ENCODE measurements around the gene TTC6. TPM values are rescaled to one million over a fixed set of nuclear protein-coding genes. Genes with fewer than 3 reads are reported as not detected.
"Not testable (repeated sequence)": the region's sequence is repeated elsewhere in the genome, so short reads cannot be mapped to it uniquely, and the experiment has no call there.

TTC6 gene, protein sequence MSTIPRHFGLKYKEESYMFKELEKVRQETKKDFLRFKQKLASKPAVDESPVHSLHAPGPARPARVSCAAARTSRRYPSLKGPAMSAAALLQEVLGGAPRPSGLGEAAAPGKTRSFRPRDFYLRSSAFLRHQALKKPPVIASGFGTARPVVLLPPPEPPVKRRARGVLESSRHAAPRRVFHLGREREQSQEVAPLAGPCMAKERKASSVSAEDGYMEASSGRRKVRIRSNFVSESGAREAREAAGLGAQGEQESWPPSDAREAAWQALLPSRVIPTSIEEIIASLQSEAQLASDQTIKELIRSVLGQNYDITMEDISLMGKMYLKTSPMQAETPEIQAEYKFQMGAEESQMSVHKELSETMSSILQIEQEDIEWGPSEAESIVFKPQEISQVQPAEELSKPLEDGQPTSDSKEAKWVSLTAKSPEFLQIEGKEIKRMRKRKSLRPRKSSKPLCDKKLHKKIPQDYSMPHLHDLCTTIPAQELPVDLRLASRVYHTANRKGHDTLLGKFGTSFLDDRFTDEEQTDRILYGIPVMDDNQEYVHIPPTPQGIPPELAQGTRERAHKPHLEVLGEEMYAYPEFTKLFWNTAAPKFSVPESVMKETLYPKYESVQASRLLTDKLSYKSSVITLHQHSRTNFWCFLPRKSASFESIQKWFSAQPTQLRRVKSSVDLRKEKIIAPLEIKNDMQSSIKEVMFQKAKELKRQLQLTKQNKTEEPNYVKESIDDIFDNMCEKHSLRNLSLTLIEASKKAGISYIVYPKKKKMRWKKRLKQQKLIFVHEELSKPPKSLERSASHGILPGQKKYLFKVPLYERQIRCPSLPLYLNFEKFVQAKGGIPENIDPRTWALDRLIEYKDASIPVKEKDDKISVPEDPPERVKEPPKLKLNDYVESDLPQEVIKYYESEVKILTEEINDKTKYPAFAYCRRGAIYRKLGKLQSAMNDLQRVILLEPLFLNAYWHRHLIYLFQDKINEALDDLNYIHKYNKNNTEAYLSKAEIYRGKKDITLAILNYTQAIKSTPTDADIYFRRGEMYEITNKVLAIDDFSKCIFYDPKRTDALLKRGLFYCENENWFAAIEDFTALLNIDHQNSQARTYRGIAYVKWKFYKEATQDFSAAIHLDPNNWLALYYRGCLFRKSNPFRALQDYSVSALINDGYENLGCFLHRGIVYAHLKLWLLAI (N-terminal part only)
- polyA plus RNA-seq (ENCODE audit: insufficient read length in 4 of 4) = under 1 TPM; 0.14 to 0.98 (median 0.53) TPM

DNA sequence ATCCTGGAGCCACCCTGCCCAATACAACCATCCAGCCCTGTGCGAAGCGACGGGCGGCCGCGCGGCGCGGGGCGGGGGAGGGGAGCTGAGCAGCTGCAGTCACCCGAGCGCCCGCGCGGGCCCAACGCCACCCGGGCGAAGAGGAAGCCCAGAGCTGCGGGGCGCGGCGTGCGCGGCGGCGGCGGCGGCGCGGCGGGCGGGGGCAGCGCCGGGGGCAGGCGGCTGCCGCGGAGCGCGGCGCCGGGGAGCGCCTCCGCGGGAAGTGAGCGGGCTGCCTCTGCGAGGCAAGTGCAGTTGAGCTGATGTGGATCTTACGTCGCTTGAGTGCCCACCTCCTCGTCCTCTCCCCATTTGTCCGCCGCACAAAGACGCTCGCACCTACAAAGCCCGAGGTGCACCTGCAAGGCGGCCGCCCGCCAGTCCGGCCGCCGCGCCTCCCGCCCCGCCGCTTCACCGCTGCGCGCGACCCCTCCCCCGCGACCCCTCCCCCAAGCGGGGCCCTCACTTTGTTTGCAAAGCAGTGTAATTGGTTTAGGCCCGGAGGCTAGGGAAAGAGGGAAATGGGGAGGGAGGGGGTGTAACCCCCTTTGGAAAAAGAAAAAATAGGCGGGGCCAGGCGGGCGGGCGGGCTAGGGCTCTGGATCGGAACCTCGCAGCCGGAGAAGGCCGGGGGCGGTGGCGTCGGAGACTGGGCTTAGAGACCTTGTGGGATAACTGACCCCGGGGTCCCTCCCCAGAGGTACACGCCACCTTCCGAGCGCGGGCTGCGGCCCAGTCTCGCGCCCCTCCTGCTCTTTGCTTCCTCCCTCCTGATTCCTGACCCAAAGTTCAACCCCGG, at the start of gene TTC6, which contains the start of gene FOXA1:
TSS of gene TTC6 (plus strand) at position 659 of the 838 bp plus-strand sequence. CDS start 26,436 bp downstream, outside the sequence.
TSS of gene FOXA1 (minus strand) at position 279 of the 838 bp plus-strand sequence. CDS start at position 2, 277 bp downstream.
- no peak for DNase-seq (ENCODE audit: low read depth in 4 of 4, low spot score in 3 of 4)

DNA sequence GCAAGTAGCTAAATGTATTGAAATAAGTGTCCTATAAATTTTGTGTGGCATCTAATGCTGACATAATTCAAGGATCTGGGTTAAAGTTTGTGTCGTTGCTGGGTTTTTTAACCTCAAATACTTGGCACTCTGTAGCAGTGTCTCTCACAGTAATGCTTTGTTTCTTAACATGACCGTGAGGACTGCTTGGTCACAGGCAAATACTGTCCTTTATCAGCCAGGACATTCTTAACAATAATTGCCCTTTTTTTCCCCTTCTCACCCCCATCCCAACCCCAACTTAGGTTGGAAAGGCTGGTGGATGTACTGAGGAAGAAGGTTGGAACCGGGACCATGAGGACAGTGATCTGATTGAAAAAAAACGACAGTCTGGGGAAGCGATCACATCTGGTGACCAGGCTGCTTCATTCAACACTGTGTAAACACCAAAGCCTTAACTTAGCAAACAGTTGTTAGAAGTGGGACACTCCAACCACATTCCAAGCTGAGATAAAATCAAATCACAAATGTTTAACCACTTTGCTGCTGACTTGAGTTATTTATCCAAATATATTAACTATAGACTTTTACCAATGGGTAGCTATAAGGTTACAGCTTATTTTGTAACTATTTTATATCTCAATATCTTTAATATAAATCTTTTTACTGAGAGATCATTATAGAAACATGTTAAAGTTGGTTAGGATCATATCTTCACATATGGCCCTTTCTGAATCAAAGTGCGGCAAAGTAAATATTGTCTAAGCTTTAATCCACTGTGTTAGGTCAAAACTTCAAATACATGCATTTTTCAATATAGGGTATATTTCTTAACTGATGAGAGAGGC, 48.6 kb upstream of the TTC6 start:
- DNase-seq (ENCODE audit: low read depth in 4 of 4, low spot score in 3 of 4) = no peak

DNA sequence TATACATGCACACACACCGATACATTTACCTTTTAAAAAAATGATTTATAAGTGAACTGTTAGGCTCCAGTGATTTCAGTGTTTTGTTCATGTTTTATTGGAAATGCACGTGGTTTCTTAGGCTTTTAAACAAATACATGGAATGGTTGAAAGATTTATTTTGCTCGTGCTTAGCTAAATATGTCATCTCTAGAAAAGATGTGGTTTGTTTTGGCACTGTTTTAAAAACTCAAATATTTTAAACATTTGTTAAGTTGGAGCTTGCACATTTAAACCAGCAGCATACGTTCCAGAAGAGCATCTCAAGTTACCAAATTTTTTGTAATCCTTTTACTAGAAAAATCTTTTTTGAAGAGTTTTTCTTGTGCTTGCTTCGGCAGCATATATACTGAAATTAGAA, 44.9 kb upstream of the TTC6 start:
- no peak for DNase-seq (ENCODE audit: low read depth in 4 of 4, low spot score in 3 of 4)

DNA sequence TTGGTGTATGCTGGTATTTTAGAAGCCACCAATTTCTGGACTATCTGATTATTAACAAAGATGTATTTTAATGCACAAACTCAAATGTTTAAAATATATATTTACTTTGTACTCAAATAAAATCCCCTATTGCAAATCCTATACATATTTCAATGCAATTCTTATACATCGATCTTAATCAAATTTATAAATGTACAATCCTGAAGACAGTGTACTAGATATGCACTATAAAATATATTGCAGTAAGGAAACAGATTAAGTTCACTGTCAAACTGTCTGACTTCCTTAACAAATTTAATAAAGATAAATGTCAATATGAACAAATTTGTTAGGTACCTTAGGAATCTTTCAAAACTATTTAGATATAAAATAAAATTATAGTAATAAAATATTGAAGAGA, 44.3 kb upstream of the TTC6 start:
- no peak for DNase-seq (ENCODE audit: low read depth in 4 of 4, low spot score in 3 of 4)

DNA sequence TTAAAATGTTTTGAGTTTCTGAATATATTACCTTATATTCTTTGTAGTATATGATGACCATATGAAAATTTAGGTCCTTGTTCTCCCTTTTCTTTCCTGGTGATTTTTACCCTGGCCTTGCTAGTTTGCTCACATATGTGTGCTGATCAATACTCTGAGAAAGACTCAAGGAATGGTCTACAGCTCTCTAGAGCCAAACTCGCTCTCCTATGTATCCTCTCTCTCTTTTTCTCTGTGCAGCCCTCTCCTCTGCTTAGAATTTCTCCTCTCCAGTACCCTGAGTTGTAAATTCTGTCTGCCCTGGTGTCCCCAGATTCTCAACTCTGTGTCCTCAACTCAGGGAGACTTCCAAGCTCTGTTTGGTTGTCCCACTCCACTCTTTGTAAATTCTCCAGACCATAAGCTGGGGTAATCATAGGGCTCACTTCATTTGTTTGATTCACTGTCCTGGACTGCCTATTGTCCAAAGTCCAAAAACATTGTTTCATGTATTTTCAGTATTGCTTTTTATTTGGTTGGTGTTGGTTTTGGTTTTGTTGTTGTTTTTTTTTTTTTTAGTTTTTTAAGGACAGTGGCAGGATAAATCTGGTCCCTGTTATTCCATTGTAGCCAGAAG, 41.4 kb upstream of the TTC6 start:
- DNase-seq (ENCODE audit: low read depth in 4 of 4, low spot score in 3 of 4) = no peak

DNA sequence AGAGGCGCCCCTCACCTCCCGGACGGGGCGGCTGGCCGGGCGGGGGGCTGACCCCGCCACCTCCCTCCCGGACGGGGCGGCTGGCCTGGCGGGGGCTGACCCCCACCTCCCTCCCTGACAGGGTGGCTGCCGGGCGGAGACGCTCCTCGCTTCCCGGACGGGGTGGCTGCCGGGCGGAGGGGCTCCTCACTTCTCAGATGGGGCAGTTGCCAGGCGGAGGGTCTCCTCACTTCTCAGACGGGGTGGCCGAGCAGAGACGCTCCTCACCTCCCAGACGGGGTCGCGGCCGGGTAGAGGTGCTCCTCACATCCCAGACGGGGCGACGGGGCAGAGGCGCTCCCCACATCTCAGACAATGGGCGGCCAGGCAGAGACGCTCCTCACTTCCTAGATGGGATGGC, 39.8 kb upstream of the TTC6 start:
- not testable (repeated sequence) for DNase-seq (ENCODE audit: low read depth in 4 of 4, low spot score in 3 of 4)

DNA sequence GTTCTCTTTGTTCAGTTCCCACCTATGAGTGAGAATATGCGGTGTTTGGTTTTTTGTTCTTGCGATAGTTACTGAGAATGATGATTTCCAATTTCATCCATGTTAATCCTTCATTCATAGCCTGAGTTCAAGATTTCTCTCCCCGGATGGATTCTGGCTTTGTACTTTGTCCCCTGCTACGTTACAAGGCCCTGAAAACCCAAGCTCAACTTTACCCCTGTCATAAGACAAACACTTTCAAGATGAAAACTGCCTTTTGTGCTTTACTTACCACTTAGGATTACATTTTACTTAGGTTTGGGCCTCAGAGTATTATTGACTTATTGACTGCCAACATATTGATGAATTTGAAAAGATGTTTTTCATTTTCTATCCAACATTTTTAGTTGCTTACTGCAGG, 36.7 kb upstream of the TTC6 start:
- no peak for DNase-seq (ENCODE audit: low read depth in 4 of 4, low spot score in 3 of 4)

DNA sequence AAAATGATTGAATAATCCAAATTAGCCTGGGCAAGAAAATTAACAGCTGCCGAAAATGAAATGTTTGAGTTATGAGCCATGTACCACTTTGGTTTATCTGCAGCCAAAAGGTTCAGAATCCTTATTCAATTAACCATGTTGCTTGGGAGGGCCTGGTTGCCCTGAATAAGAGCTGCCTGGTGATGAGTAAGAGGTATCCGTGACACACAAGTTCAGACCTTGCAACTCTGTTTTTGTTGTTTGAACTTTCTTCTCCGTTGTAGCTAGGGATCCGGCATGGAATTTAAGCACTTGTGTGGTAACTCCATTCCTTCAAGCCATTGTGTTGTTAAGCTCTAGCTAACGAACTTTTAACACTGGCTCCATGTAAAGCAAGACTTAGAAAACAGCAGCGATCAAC, 36.0 kb upstream of the TTC6 start:
- DNase-seq (ENCODE audit: low read depth in 4 of 4, low spot score in 3 of 4) = no peak

DNA sequence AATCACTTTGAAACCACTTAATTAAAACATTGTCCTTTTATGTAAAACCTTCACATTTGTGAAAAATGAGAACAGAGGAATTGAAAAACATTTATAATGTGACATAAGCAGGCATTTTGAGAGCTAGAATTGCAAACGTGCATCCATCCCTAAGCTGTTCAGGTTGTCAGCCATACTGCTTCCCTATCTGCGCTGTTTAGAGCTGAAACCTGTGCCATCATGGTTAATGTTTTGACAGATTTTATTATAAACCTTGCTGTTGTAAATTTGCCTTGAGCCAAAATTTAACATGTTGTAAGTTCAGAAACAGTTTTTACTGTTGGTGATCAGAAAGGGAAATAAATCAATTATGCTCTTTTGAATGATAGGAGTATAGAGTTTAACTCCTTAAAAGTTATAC, 32.2 kb upstream of the TTC6 start:
- DNase-seq (ENCODE audit: low read depth in 4 of 4, low spot score in 3 of 4) = no peak

DNA sequence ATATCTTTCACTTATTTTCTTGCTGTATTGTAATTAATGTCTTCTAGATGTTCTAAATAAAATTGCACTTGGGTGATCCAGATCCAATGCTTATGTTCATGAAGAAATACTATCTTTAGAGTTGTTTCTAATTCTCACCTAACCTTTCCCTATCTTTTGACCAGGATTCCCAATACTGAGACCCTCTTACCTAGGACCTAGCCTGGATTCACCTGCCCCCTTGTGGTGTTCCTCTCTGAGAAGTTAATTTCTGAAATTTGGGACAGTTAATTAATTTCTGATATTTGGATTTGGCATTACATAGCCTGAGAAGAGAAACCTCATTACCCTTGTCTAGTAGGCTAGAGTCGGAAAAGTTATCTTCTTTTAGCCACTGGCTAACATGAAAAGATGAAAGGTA, 29.9 kb upstream of the TTC6 start:
- DNase-seq (ENCODE audit: low read depth in 4 of 4, low spot score in 3 of 4) = no peak

DNA sequence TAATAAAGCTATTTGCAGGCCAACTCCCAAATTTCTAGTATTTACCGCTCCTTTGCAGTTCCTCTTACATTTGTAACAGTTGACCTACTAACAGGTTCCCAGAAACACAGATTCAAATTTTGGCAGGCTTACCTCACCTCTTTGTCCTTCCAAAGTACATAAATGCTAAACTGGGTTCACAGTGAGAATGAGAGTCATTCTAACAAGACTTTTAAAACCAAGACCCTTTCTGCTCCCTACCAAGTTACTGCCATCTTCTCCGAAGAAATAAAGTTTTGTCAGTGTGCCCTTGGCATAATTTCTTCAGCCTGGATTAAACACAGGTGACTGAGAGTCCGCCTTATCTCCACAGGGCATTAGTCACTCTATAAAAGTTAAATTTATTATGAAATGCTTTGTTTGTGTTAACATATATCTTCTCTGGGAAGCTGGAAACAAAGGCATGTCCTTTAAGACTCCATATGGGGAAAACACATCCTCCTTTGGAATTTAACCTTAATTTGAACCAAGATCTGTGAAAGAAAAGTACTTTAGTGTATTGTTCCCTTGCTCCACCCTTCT, 28.5 kb upstream of the TTC6 start:
- DNase-seq (ENCODE audit: low read depth in 4 of 4, low spot score in 3 of 4) = no peak

DNA sequence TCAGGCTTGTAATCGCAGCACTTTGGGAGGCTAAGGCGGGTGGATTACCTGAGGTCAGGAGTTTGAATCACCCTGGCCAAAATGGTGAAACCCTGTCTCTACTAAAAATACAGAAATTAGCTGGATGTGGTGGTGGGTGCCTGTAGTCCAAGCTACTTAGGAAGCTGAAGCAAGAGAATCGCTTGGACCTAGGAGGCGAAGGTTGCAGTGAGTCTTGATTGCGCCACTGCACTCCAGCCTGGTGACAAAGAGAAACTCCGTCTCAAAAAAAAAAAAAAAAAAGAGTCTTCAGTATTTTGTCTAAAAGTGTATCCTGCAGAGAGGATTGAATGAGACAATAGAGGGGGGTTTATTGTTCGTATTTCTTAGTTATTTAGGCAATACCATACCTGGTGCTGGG, 25.7 kb upstream of the TTC6 start:
- no peak for DNase-seq (ENCODE audit: low read depth in 4 of 4, low spot score in 3 of 4)

DNA sequence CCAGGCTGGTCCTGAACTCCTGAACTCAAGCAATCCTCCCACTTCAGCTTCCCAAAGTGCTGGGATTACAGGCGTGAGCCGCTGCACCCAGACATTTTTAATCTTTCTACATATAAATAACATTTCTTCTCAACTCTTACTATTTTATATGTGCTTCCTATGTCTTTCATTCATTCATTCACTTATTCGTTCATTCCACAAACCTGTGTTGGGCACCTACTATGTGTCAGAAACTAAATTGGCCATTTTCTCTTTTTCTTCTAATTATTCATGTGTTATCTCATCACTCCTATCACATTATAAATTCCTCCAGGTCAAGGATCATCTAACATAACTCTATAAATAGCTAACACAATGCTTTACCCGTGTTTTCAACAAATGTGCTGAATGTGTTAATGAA, 24.0 kb upstream of the TTC6 start:
- DNase-seq (ENCODE audit: low read depth in 4 of 4, low spot score in 3 of 4) = no peak

DNA sequence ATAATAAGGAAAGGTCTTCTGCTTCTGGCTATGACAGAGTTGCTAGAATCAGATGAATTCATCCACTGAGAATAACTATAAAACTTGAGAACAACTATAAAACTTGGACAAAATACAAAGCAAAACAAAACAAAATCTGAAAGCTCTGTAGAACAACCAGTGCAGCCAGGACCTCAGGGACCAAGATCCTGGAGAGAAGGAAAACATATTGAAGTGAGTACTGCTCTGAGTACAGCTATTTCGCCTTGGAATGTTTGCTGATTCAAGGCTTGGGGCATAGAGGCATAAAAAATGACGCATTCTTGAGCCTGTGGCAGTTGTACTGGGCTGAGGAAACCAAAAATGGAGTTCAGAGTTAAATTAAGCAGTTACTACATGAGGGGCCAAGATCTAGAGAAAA, 22.1 kb upstream of the TTC6 start:
- no peak for DNase-seq (ENCODE audit: low read depth in 4 of 4, low spot score in 3 of 4)

DNA sequence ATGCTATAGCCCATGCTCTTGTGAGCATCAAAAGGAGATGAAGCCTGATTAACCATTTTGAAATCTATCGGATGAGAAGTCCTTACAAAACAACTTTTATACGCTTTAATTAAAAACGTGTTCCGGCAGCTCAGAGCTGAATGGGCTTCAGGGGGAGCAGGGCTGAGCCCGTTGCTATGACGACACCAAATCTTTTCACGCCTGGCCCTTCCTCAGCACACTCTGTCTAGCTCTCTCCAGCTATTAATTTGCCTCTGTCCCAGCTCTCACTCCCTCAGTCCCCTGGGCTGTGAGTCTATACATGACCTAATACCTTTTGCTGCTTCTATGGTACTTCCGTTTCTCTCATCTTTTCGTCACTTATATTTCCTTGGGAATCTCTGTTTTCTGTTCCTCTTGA, 16.2 kb upstream of the TTC6 start:
- no peak for DNase-seq (ENCODE audit: low read depth in 4 of 4, low spot score in 3 of 4)

DNA sequence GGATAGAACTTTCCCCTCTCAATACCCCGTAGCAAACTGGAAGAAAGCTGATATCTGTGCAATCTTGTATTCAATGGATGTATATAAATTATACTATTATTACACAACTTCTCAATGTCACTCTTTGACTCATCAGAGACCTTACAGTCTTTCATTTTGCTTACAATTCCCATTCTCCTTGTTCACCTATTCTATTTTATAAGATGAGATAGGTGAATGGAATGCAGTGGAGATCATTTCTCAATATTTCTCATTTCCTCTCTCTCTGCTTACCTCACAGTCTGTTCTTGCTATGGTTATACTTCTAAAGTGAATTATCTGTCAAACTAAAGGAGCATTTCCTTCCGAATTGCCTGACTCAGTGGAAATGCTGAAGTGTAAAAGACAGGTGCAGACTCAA, 15.3 kb upstream of the TTC6 start:
- no peak for DNase-seq (ENCODE audit: low read depth in 4 of 4, low spot score in 3 of 4)

DNA sequence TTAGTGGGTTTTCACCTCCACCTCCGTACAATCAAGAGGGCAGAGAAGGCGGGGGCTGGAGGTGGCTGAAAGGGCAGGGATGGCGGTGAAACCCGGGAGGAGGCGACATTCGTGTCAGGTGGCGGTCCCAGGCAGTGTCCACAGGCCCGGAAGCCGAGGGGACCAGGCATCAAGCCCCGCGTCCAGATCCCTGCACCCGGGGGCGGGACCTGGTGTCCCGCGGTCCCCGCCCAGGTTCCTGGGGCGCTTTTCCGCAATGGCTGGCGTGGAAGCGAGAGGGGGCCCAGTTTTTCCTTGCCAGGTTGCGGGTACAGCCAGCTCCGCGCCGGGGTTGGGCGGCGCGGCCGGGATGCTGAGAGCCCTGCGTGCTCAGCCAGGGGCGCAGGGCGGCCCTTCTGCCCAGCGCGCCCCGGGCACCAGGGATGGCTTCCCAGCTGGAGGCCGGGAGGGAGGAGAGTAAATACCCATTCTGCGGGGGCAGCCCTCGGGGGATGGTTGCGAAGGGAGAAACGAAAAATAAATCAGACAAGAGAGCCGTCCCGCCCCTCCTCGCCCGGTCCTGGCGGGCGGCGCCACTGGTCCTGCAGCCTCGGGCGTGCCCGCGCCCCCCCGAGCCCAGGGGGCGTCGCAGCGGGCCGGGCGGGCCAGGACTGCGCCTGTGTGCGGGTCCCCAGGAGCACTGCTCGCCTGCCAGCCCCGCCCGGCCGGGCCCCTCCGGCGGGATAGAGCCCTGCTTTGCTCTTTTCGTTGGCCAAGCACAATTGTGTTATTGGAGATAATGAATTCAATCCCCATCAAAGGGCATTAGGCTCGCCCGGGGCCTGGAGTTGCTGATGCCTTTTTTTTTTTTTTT, 11.8 kb upstream of the TTC6 start:
- no peak for DNase-seq (ENCODE audit: low read depth in 4 of 4, low spot score in 3 of 4)
